ENCODE results near the gene TAS2R38. TPM values are rescaled to one million over a fixed set of nuclear protein-coding genes. Genes with fewer than 3 reads are reported as not detected.

The TAS2R38 gene
- total and polyA plus RNA-seq, 7 donors: not detected

DNA sequence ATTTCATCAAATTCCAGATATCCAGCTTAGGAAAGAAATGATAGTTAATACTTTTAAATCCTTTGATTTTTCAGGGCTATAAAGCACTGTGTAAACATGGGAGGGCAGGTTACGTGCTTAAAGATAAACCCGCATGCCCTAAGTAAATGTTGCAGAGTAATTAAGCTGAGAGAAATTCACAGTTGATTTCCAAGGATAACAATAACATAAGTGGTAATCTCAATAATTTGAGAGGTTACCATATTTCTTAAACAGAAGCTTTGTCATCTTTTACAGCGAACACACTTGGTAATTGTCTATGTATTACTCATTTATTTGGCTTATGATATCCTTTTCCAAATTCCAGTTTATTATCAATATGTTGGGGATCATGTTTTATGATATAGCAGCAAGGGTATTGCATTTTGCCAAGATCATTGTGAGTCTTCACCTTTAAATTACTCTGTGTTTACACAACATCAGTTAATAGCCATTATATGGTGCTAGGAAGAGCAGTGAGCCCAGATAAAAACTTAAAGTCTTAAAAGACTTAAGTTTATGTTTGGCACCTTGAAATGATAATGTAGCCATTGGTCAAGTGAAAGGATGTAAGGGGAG is 37.5 kb upstream of the TAS2R38 start:
- intact Hi-C loops (cut with DNase I): no loop called here
- Histone ChIP-seq H3K27me3 (no peaks in the 10 kb centered on the region), H3K4me1 (no peaks in the 10 kb centered on the region), H3K9me3 (no peaks in the 10 kb centered on the region), H3K27ac (no peak overlapping the region), H3K4me3 (no peak overlapping the region), H3K36me3 (no peaks in the 10 kb centered on the region)
- 10 to 56% methylated on average over 3 of the region's 3 CpGs for WGBS, 2 donors
- TF ChIP-seq CTCF (IDR thresholded peaks at IDR 0.05) (no peak), EP300 (IDR thresholded peaks at IDR 0.05) (no peak), POLR2AphosphoS5 (IDR thresholded peaks at IDR 0.05) (no peak), POLR2A (IDR thresholded peaks at IDR 0.05) (no peak)
- DNase-seq: no peak

DNA sequence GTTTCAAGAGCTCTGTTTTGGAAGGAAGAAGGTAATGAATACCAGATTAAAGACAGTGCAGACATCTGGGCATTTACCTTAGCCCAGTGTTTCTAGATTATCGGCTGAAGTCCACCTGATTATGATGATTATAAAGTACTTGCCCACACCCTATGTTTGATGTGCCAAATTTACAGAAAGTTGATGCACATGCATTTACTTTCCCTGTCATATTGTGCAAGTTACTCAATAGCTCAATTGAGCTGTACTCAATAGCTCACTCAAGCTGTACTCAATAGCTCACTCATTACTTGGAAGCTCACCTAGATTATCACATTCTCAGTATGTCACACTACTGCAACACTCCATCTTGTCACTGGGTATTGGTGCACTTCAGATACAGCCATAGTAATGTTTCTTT is 35.6 kb upstream of the TAS2R38 start:
- TF ChIP-seq POLR2A (IDR thresholded peaks at IDR 0.05): no peak
- TF ChIP-seq EP300 (IDR thresholded peaks at IDR 0.05): no peak
- TF ChIP-seq CTCF (IDR thresholded peaks at IDR 0.05): no peak
- no peak for TF ChIP-seq POLR2AphosphoS5 (IDR thresholded peaks at IDR 0.05)

DNA sequence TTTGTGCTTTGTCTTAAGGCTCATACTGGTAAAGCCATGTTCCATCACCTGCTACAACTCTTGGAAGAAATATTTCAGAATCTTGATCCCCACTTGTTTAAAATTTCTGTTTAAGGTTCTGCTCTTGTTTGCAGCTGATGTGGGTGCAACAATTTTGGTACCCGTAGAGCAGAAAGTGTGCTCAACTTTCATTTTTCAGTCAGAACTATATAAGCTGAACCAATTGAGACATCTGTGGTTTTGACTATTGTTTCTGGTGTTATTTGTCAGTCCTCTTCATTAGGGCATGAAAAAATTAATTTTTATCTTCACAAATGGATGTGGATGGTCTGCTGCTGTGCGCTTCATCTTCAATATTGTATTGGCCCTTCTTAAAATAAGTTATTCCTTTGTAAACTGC is 33.0 kb upstream of the TAS2R38 start:
- H3K9me3 ChIP-seq: no peaks in the 10 kb centered on the region
- H3K4me3 ChIP-seq: no peak overlapping the region
- H3K36me3 ChIP-seq: no peaks in the 10 kb centered on the region
- DNase-seq: no peak
- no peak overlapping the region for H3K27ac ChIP-seq
- H3K27me3 ChIP-seq: no peaks in the 10 kb centered on the region
- 96 to 98% methylated on average over 2 of the region's 2 CpGs for WGBS, 2 donors
- intact Hi-C loops (cut with DNase I): no loop called here
- H3K4me1 ChIP-seq: no peaks in the 10 kb centered on the region
- no peak for TF ChIP-seq EP300 (IDR thresholded peaks at IDR 0.05)
- TF ChIP-seq POLR2AphosphoS5 (IDR thresholded peaks at IDR 0.05): no peak
- TF ChIP-seq POLR2A (IDR thresholded peaks at IDR 0.05): no peak

More for the DNA sequence above, 35.6 kb upstream of the TAS2R38 start:
- intact Hi-C loops (cut with DNase I): no loop called here
- no peaks in the 10 kb centered on the region for H3K36me3 ChIP-seq
- no peaks in the 10 kb centered on the region for H3K27me3 ChIP-seq
- H3K4me1 ChIP-seq: no peaks in the 10 kb centered on the region
- no peak overlapping the region for H3K4me3 ChIP-seq
- WGBS, 2 donors: 20 to 72% methylated on average over 1 of the region's 1 CpG
- no peak overlapping the region for H3K27ac ChIP-seq
- no peaks in the 10 kb centered on the region for H3K9me3 ChIP-seq
- no peak for DNase-seq

GRCh38 chr7:142002179-142002578 is 28.6 kb upstream of the TAS2R38 start:
- WGBS, 2 donors: 95 to 97% methylated on average over 1 of the region's 1 CpG
- no peaks in the 10 kb centered on the region for H3K36me3 ChIP-seq
- DNase-seq: no peak
- no peaks in the 10 kb centered on the region for H3K27me3 ChIP-seq
- no peak overlapping the region for H3K27ac ChIP-seq
- H3K4me1 ChIP-seq: no peaks in the 10 kb centered on the region
- H3K9me3 ChIP-seq: no peaks in the 10 kb centered on the region
- intact Hi-C loops (cut with DNase I): no loop called here
- H3K4me3 ChIP-seq: no peak overlapping the region
- TF ChIP-seq POLR2AphosphoS5 (IDR thresholded peaks at IDR 0.05): no peak
- no peak for TF ChIP-seq CTCF (IDR thresholded peaks at IDR 0.05)
- TF ChIP-seq POLR2A (IDR thresholded peaks at IDR 0.05): no peak
- TF ChIP-seq EP300 (IDR thresholded peaks at IDR 0.05): no peak

GRCh38 chr7:142001163-142001874 is 27.7 kb upstream of the TAS2R38 start:
- H3K27ac ChIP-seq: no peak overlapping the region
- no peaks in the 10 kb centered on the region for H3K4me1 ChIP-seq
- WGBS, 2 donors: 51 to 77% methylated on average over 4 of the region's 4 CpGs
- intact Hi-C loops (cut with DNase I): no loop called here
- no peaks in the 10 kb centered on the region for H3K36me3 ChIP-seq
- H3K4me3 ChIP-seq: no peak overlapping the region
- no peak for DNase-seq
- H3K27me3 ChIP-seq: no peaks in the 10 kb centered on the region
- TF ChIP-seq EP300 (IDR thresholded peaks at IDR 0.05): no peak
- no peak for TF ChIP-seq POLR2AphosphoS5 (IDR thresholded peaks at IDR 0.05)
- TF ChIP-seq CTCF (IDR thresholded peaks at IDR 0.05): no peak
- TF ChIP-seq POLR2A (IDR thresholded peaks at IDR 0.05): no peak
- no peaks in the 10 kb centered on the region for H3K9me3 ChIP-seq
